ENCODE measurements around the gene SNTA1. TPM values are rescaled to one million over a fixed set of nuclear protein-coding genes. Genes with fewer than 3 reads are reported as not detected.
A peak's percentile ranks its signal among the peaks of the same experiment; 100 is the strongest.

Gene SNTA1
- total and polyA plus RNA-seq, 2 of the 13 experiments (the other 11 are each of a cell fraction or from before 2014, with no cell fraction given): 16.4 to 18.3 TPM

- TF ChIP-seq ARID4A (CRISPR knock-in tag; IDR thresholded peaks at IDR 0.05; ENCODE audit: borderline replicate concordance) (peak; percentile 79), ZNF121 (CRISPR knock-in tag; IDR thresholded peaks at IDR 0.05) (peak; percentile 58; the same call in 1 of the 2 replicates), RBAK (CRISPR knock-in tag; IDR thresholded peaks at IDR 0.05) (no peak), ZNF253 (CRISPR knock-in tag; IDR thresholded peaks at IDR 0.05; ENCODE audit: borderline replicate concordance) (no peak), ZNF605 (CRISPR knock-in tag; IDR thresholded peaks at IDR 0.05) (peak; percentile 92), ZNF776 (CRISPR knock-in tag; IDR thresholded peaks at IDR 0.05) (no peak), GFI1 (CRISPR knock-in tag; IDR thresholded peaks at IDR 0.05; ENCODE audit: borderline replicate concordance) (no peak), ZSCAN12 (CRISPR knock-in tag; IDR thresholded peaks at IDR 0.05) (no peak), RARA (CRISPR knock-in tag; IDR thresholded peaks at IDR 0.05) (peak; percentile 76), POLR2AphosphoS2 (IDR thresholded peaks at IDR 0.05; ENCODE audit: low read depth, low read length) (no peak), ZNF580 (CRISPR knock-in tag; IDR thresholded peaks at IDR 0.05; ENCODE audit: borderline replicate concordance, low read depth) (peak; percentile 91), ZNF501 (CRISPR knock-in tag; IDR thresholded peaks at IDR 0.05) (peak; percentile 61), GTF2F1 (IDR thresholded peaks at IDR 0.05; ENCODE audit: low read length) (no peak), RFX3 (CRISPR knock-in tag; IDR thresholded peaks at IDR 0.05) (no peak), MAFG (CRISPR knock-in tag; IDR thresholded peaks at IDR 0.05) (no peak), ZNF318 (CRISPR knock-in tag; IDR thresholded peaks at IDR 0.05) (0 out of 2 replicates have a peak, but pooled peaks have one; percentile 69), U2AF2 (IDR thresholded peaks at IDR 0.05; ENCODE audit: low read depth, low read length) (no peak), ZNF567 (CRISPR knock-in tag; IDR thresholded peaks at IDR 0.05; ENCODE audit: borderline replicate concordance) (no peak; the same call in 1 of the 2 replicates), TGIF2 (CRISPR knock-in tag; IDR thresholded peaks at IDR 0.05) (no peak)
Measured at GRCh38 chr20:33489495-33490022, 46.0 kb upstream of the SNTA1 start (continued).
